Measurements from ENCODE around the gene ANKRD33B. TPM values are rescaled to one million over a fixed set of nuclear protein-coding genes. Genes with fewer than 3 reads are reported as not detected.
A peak's percentile ranks its signal among the peaks of the same experiment; 100 is the strongest.

The ANKRD33B gene
- total and polyA plus RNA-seq, 2 of the 8 experiments (the other 6 are each of a cell fraction or from before 2014, with no cell fraction given) = 6.9 to 20.6 TPM

- CTCF ChIA-PET (ENCODE audit: partially characterized antibody) = interaction anchor here (0.6 to 0.9 kb wide), 2 partner anchors 11 to 17 kb away, joined by 3 read pairs; no protein-coding TSS in a partner anchor
- no peak for FAIRE-seq
- Histone ChIP-seq H3K36me3 (ENCODE audit: control insufficient read depth in 2 of 4, insufficient read depth in 4 of 4, low read length in 3 of 4) (no peaks in the 10 kb centered on the region), H4K20me1 (replicated peaks in 1 of 2; ENCODE audit: control insufficient read depth in 1 of 2, insufficient read depth in 2 of 2, low read length in 2 of 2) (no peaks in the 10 kb centered on the region), H3K4ac (replicated peaks; ENCODE audit: insufficient read length, low read depth, low read length) (no peak overlapping the region), H2AK5ac (ENCODE audit: low read depth, low read length) (0 out of 2 replicates have a peak overlapping the region, but pooled peaks have one; percentile 65), H2BK120ac (replicated peaks; ENCODE audit: low read depth, low read length) (no peak overlapping the region), H3K9me3 (ENCODE audit: insufficient read depth in 2 of 2, low read depth in 1 of 2, low read length in 1 of 2) (no peaks in the 10 kb centered on the region), H3K14ac (ENCODE audit: insufficient read length) (no peak overlapping the region), H2AFZ (ENCODE audit: low read length) (no peak overlapping the region), H3K4me3 (ENCODE audit: extremely low read depth in 1 of 4, insufficient read depth in 2 of 4, low read depth in 3 of 4, low read length in 4 of 4) (no peak overlapping the region), H2BK5ac (ENCODE audit: low read depth, low read length) (no peak overlapping the region), H3K23me2 (ENCODE audit: low read depth, low read length) (no peaks in the 10 kb centered on the region), H4K5ac (ENCODE audit: insufficient read length, low read depth, low read length) (no peak overlapping the region), H3K23ac (ENCODE audit: insufficient read length) (no peak overlapping the region), H3K27me3 (replicated peaks in 1 of 4; ENCODE audit: control insufficient read depth in 3 of 4, extremely low read depth in 1 of 4, insufficient read depth in 3 of 4, low read length in 3 of 4) (peaks cover 0 to 4% (median 1%) of the 10 kb centered on the region in 4 experiments; a peak in 3 of 7 replicates), H3K27ac (ENCODE audit: low read depth, low read length) (no peak overlapping the region), H2BK15ac (ENCODE audit: low read length) (no peak overlapping the region), H3K79me1 (ENCODE audit: low read depth, low read length) (no peaks in the 10 kb centered on the region), H2BK20ac (ENCODE audit: low read length) (no peak overlapping the region), H3K56ac (replicated peaks; ENCODE audit: insufficient read length, low read depth, low read length) (no peak overlapping the region), H3K4me1 (replicated peaks in 1 of 4; ENCODE audit: control insufficient read depth in 3 of 4, insufficient read depth in 4 of 4, low read length in 3 of 4) (no peaks in the 10 kb centered on the region; a peak in 2 of 7 replicates), H3K18ac (ENCODE audit: extremely low read depth, low read length) (no peak overlapping the region; the same call in 1 of the 2 replicates), H2BK12ac (ENCODE audit: low read depth, low read length) (0 out of 2 replicates have a peak overlapping the region, but pooled peaks have one; percentile 90), H3K9ac (replicated peaks in 1 of 4; ENCODE audit: extremely low read depth in 1 of 4, low read depth in 3 of 4, low read length in 3 of 4) (no peak overlapping the region), H3K79me2 (ENCODE audit: control insufficient read depth in 1 of 2, insufficient read depth in 2 of 2, low read length in 2 of 2) (no peaks in the 10 kb centered on the region), H4K8ac (ENCODE audit: extremely low read depth, insufficient read depth, low read length) (no peak overlapping the region), H4K91ac (replicated peaks; ENCODE audit: insufficient read length, low read length) (no peak overlapping the region), H3K4me2 (ENCODE audit: insufficient read depth in 1 of 2, low read depth in 2 of 2, low read length in 2 of 2) (no peak overlapping the region)
- DNase-seq (ENCODE audit: low read depth in 1 of 2, low spot score in 2 of 2) = no peak
- WGBS, 2 experiments (ENCODE audit: extremely low coverage in 1 of 2, insufficient coverage in 1 of 2, insufficient read length in 1 of 2, insufficient replicate concordance in 2 of 2, low coverage in 1 of 2, low lambda C conversion rate in 2 of 2, missing lambda C conversion rate in 1 of 2) = 87% methylated on average over 13 of the region's 14 CpGs; no CpG with 5 or more reads in 1 of the 2 experiments
- POLR2A ChIA-PET (ENCODE audit: partially characterized antibody) = no interaction called here
- TF ChIP-seq, protein P1, sequence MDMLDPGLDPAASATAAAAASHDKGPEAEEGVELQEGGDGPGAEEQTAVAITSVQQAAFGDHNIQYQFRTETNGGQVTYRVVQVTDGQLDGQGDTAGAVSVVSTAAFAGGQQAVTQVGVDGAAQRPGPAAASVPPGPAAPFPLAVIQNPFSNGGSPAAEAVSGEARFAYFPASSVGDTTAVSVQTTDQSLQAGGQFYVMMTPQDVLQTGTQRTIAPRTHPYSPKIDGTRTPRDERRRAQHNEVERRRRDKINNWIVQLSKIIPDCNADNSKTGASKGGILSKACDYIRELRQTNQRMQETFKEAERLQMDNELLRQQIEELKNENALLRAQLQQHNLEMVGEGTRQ (IDR thresholded peaks at IDR 0.05; ENCODE audit: low read length) = no peak
- TF ChIP-seq SIX5 (IDR thresholded peaks at IDR 0.05; ENCODE audit: low read depth, low read length) (no peak), EGR1 (IDR thresholded peaks at IDR 0.05; ENCODE audit: borderline replicate concordance, low read depth, low read length) (no peak), BRCA1 (IDR thresholded peaks at IDR 0.05; ENCODE audit: low read depth, low read length) (no peak)
These were observed 25.6 kb upstream of the ANKRD33B start for GRCh38 chr5:10538103-10538788.
